ENCODE measurements around the gene UNC13D. TPM values are rescaled to one million over a fixed set of nuclear protein-coding genes. Genes with fewer than 3 reads are reported as not detected.
"Not testable (repeated sequence)": the region's sequence is repeated elsewhere in the genome, so short reads cannot be mapped to it uniquely, and the experiment has no call there.

UNC13D gene
- total RNA-seq, 1 donor from 2014 or later: 7.1 TPM

- TF ChIP-seq CTCF (conservative IDR thresholded peaks at IDR 0.05): no peak
- Mint-ChIP-seq H3K4me3 (no peak overlapping the region), H3K9me3 (no peaks in the 10 kb centered on the region), H3K27ac (no peak overlapping the region), H3K36me3 (no peaks in the 10 kb centered on the region), H3K27me3 (peaks cover 36% of the 10 kb centered on the region), H3K4me1 (ENCODE audit: unreplicated experiment) (no peaks in the 10 kb centered on the region)
- DNase-seq (ENCODE audit: extremely low spot score, unreplicated experiment): no peak
Observed at GRCh38 chr17:75875940-75876189, 31.7 kb upstream of the UNC13D start.

GRCh38 chr17:75875182-75875939 is 31.2 kb upstream of the UNC13D start:
- Mint-ChIP-seq H3K36me3 (no peaks in the 10 kb centered on the region), H3K27me3 (peaks cover 31% of the 10 kb centered on the region), H3K9me3 (no peaks in the 10 kb centered on the region), H3K4me1 (ENCODE audit: unreplicated experiment) (no peaks in the 10 kb centered on the region), H3K27ac (no peak overlapping the region), H3K4me3 (no peak overlapping the region)
- DNase-seq (ENCODE audit: extremely low spot score, unreplicated experiment): no peak
- no peak for TF ChIP-seq CTCF (conservative IDR thresholded peaks at IDR 0.05)

GRCh38 chr17:75874323-75875181 is 30.3 kb upstream of the UNC13D start:
- Mint-ChIP-seq H3K27ac (no peak overlapping the region), H3K4me3 (no peak overlapping the region), H3K9me3 (no peaks in the 10 kb centered on the region), H3K27me3 (peaks cover 24% of the 10 kb centered on the region), H3K4me1 (ENCODE audit: unreplicated experiment) (no peaks in the 10 kb centered on the region), H3K36me3 (no peaks in the 10 kb centered on the region)
- TF ChIP-seq CTCF (conservative IDR thresholded peaks at IDR 0.05): no peak
- no peak for DNase-seq (ENCODE audit: extremely low spot score, unreplicated experiment)

- H3K36me3 Mint-ChIP-seq: no peaks in the 10 kb centered on the region
- H3K27ac Mint-ChIP-seq: no peak overlapping the region
- H3K4me3 Mint-ChIP-seq: no peak overlapping the region
- no peaks in the 10 kb centered on the region for H3K9me3 Mint-ChIP-seq
- no peaks in the 10 kb centered on the region for H3K4me1 Mint-ChIP-seq (ENCODE audit: unreplicated experiment)
- TF ChIP-seq CTCF (conservative IDR thresholded peaks at IDR 0.05): no peak
- peaks cover 17% of the 10 kb centered on the region for H3K27me3 Mint-ChIP-seq
- DNase-seq (ENCODE audit: extremely low spot score, unreplicated experiment): no peak
Observed at GRCh38 chr17:75873587-75874322, 29.6 kb upstream of the UNC13D start.

GRCh38 chr17:75872434-75873351 is 28.5 kb upstream of the UNC13D start:
- DNase-seq (ENCODE audit: extremely low spot score, unreplicated experiment): no peak
- H3K9me3 Mint-ChIP-seq: no peaks in the 10 kb centered on the region
- H3K36me3 Mint-ChIP-seq: no peaks in the 10 kb centered on the region
- peak overlapping the region; percentile 79 for H3K27ac Mint-ChIP-seq
- no peak for TF ChIP-seq CTCF (conservative IDR thresholded peaks at IDR 0.05)
- peaks cover 13% of the 10 kb centered on the region for H3K27me3 Mint-ChIP-seq
- H3K4me1 Mint-ChIP-seq (ENCODE audit: unreplicated experiment): no peaks in the 10 kb centered on the region
- no peak overlapping the region for H3K4me3 Mint-ChIP-seq

- not testable (repeated sequence) for H3K9me3 Mint-ChIP-seq; H3K36me3 Mint-ChIP-seq; H3K4me3 Mint-ChIP-seq; H3K27me3 Mint-ChIP-seq; H3K4me1 Mint-ChIP-seq (ENCODE audit: unreplicated experiment); DNase-seq (ENCODE audit: extremely low spot score, unreplicated experiment)
- H3K27ac Mint-ChIP-seq: peak overlapping the region; percentile 33
Observed at GRCh38 chr17:75870228-75870627, 26.0 kb upstream of the UNC13D start.

Data from type B pancreatic cell (in vitro differentiated cells).